ENCODE data around the gene MEGF8.

MEGF8 gene

DNA sequence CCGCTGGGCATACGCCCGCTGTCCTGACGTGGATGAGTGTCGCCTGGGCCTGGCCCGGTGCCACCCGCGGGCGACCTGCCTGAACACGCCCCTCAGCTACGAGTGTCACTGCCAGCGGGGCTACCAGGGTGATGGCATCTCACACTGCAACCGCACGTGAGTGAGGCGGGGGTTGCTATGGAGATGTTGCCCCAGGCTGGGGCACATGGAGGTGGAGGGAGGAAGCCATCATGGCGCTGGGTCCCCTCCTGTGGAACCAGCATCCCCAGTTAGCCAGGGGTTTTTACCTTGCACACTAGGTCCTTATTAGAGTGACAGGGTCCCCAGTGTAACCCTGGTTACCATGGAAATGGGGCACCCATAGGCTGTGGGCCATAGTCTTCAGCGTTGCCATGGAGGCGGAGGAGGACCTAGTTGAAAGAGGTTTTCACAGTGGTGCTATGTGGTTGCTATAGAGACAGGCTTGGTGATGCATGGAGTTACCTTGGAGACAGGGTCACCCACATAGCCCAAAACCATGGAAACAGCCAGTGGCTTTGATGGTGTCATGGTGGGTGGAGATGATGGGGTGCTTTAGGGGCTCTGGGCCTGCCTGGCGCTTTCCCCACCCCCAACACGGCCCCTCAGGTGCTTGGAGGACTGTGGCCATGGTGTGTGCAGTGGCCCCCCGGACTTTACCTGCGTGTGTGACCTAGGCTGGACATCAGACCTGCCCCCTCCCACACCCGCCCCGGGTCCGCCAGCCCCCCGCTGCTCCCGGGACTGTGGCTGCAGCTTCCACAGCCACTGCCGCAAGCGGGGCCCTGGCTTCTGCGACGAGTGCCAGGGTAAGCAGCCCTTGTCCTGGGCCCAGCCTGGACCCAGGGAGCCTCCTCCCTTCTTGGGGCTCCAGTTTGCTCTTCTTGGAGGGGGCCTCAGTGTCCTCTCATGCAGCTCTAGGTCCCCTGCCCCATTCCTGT is 27.1 kb downstream of the MEGF8 start:
- ATAC-seq, result no peak; the same call in 2 of the 3 replicates
- TF ChIP-seq ZNF8 (CRISPR knock-in tag; IDR thresholded peaks at IDR 0.05) (no peak), ESRRG (CRISPR knock-in tag; IDR thresholded peaks at IDR 0.05) (no peak), ZFP3 (CRISPR knock-in tag; IDR thresholded peaks at IDR 0.05) (no peak), ZFP30 (CRISPR knock-in tag; IDR thresholded peaks at IDR 0.05) (no peak), TOX (CRISPR knock-in tag; IDR thresholded peaks at IDR 0.05; ENCODE audit: borderline replicate concordance) (no peak), CSDC2 (CRISPR knock-in tag; IDR thresholded peaks at IDR 0.05) (no peak), SNAI2 (CRISPR knock-in tag; IDR thresholded peaks at IDR 0.05) (no peak), ZNF565 (CRISPR knock-in tag; conservative IDR thresholded peaks at IDR 0.05; ENCODE audit: low read depth) (no peak), ZNF70 (CRISPR knock-in tag; IDR thresholded peaks at IDR 0.05) (no peak), RARB (CRISPR knock-in tag; IDR thresholded peaks at IDR 0.05) (no peak), TSHZ2 (CRISPR knock-in tag; IDR thresholded peaks at IDR 0.05) (no peak), ISL1 (CRISPR knock-in tag; IDR thresholded peaks at IDR 0.05) (no peak)
- TF ChIP-seq, protein P1, sequence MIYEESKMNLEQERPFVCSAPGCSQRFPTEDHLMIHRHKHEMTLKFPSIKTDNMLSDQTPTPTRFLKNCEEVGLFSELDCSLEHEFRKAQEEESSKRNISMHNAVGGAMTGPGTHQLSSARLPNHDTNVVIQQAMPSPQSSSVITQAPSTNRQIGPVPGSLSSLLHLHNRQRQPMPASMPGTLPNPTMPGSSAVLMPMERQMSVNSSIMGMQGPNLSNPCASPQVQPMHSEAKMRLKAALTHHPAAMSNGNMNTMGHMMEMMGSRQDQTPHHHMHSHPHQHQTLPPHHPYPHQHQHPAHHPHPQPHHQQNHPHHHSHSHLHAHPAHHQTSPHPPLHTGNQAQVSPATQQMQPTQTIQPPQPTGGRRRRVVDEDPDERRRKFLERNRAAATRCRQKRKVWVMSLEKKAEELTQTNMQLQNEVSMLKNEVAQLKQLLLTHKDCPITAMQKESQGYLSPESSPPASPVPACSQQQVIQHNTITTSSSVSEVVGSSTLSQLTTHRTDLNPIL (CRISPR knock-in tag; IDR thresholded peaks at IDR 0.05; ENCODE audit: low read depth), result no peak

DNA sequence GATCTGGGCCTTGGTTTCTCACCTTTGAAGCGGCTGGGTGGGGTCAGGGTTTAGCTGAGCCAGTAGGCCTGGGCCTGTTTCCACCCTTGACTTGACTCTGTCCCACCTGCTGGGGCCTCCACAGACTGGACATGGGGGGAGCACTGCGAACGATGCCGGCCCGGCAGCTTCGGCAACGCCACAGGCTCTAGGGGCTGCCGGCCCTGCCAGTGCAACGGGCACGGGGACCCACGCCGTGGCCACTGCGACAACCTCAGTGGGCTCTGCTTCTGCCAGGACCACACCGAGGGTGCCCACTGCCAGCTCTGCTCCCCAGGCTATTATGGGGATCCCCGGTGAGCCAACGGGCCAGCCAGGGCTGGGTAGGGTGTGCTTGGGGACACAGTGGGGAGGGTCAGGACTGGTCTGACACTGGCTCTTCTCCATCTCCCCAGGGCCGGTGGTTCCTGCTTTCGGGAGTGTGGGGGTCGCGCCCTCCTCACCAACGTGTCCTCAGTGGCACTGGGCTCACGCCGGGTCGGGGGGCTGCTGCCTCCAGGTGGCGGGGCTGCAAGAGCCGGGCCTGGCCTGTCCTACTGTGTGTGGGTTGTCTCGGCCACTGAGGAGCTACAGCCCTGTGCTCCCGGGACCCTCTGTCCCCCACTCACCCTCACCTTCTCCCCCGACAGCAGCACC is 28.0 kb downstream of the MEGF8 start:
- ATAC-seq, result no peak
- TF ChIP-seq TSHZ2 (CRISPR knock-in tag; IDR thresholded peaks at IDR 0.05), result no peak
- TF ChIP-seq, protein P2, sequence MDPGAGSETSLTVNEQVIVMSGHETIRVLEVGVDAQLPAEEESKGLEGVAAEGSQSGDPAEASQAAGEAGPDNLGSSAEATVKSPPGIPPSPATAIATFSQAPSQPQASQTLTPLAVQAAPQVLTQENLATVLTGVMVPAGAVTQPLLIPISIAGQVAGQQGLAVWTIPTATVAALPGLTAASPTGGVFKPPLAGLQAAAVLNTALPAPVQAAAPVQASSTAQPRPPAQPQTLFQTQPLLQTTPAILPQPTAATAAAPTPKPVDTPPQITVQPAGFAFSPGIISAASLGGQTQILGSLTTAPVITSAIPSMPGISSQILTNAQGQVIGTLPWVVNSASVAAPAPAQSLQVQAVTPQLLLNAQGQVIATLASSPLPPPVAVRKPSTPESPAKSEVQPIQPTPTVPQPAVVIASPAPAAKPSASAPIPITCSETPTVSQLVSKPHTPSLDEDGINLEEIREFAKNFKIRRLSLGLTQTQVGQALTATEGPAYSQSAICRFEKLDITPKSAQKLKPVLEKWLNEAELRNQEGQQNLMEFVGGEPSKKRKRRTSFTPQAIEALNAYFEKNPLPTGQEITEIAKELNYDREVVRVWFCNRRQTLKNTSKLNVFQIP (CRISPR knock-in tag; IDR thresholded peaks at IDR 0.05; ENCODE audit: borderline replicate concordance, low read depth), result no peak
- no peak for TF ChIP-seq ZFP3 (CRISPR knock-in tag; IDR thresholded peaks at IDR 0.05)
- TF ChIP-seq ISL1 (CRISPR knock-in tag; IDR thresholded peaks at IDR 0.05), result no peak
- TF ChIP-seq CSDC2 (CRISPR knock-in tag; IDR thresholded peaks at IDR 0.05), result no peak
- TF ChIP-seq TOX (CRISPR knock-in tag; IDR thresholded peaks at IDR 0.05; ENCODE audit: borderline replicate concordance), result no peak
- no peak for TF ChIP-seq RARB (CRISPR knock-in tag; IDR thresholded peaks at IDR 0.05)
- TF ChIP-seq SNAI2 (CRISPR knock-in tag; IDR thresholded peaks at IDR 0.05), result no peak
- no peak for TF ChIP-seq ZC3H10 (CRISPR knock-in tag; IDR thresholded peaks at IDR 0.05)
- TF ChIP-seq, protein P3, sequence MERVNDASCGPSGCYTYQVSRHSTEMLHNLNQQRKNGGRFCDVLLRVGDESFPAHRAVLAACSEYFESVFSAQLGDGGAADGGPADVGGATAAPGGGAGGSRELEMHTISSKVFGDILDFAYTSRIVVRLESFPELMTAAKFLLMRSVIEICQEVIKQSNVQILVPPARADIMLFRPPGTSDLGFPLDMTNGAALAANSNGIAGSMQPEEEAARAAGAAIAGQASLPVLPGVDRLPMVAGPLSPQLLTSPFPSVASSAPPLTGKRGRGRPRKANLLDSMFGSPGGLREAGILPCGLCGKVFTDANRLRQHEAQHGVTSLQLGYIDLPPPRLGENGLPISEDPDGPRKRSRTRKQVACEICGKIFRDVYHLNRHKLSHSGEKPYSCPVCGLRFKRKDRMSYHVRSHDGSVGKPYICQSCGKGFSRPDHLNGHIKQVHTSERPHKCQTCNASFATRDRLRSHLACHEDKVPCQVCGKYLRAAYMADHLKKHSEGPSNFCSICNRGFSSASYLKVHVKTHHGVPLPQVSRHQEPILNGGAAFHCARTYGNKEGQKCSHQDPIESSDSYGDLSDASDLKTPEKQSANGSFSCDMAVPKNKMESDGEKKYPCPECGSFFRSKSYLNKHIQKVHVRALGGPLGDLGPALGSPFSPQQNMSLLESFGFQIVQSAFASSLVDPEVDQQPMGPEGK (CRISPR knock-in tag; IDR thresholded peaks at IDR 0.05; ENCODE audit: borderline replicate concordance), result no peak
- TF ChIP-seq ZNF8 (CRISPR knock-in tag; IDR thresholded peaks at IDR 0.05), result no peak
- no peak for TF ChIP-seq GLIS3 (CRISPR knock-in tag; IDR thresholded peaks at IDR 0.05)
- no peak for TF ChIP-seq PPARA (CRISPR knock-in tag; IDR thresholded peaks at IDR 0.05; ENCODE audit: borderline replicate concordance)
- TF ChIP-seq, protein P4, sequence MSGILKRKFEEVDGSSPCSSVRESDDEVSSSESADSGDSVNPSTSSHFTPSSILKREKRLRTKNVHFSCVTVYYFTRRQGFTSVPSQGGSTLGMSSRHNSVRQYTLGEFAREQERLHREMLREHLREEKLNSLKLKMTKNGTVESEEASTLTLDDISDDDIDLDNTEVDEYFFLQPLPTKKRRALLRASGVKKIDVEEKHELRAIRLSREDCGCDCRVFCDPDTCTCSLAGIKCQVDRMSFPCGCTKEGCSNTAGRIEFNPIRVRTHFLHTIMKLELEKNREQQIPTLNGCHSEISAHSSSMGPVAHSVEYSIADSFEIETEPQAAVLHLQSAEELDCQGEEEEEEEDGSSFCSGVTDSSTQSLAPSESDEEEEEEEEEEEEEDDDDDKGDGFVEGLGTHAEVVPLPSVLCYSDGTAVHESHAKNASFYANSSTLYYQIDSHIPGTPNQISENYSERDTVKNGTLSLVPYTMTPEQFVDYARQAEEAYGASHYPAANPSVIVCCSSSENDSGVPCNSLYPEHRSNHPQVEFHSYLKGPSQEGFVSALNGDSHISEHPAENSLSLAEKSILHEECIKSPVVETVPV (CRISPR knock-in tag; IDR thresholded peaks at IDR 0.05), result no peak
- no peak for TF ChIP-seq ESRRG (CRISPR knock-in tag; IDR thresholded peaks at IDR 0.05)

Data from SK-N-SH treated with all-trans-retinoic acid at 6 μM for 48 hours (cell line).